Common myeloid progenitor, CD34-positive (primary cell): ENCODE data around the gene PRKN.

Experiments
- CTCF ChIA-PET: fragments of 350-600 bp; sonication (Branson Sonifier 250); formaldehyde crosslinking; loops from one replicate; lab custom pipeline; 2021; ENCODE audit warnings: antibody characterized with exemption; lab: Charles Lee
- POLR2A ChIA-PET: fragments of 350-600 bp; sonication (Branson Sonifier 250); formaldehyde crosslinking; loops from one replicate; lab custom pipeline; 2021; ENCODE audit warnings: antibody characterized with exemption; lab: Charles Lee
- DNase-seq, 3 donors: peaks; one replicate each; pipeline versions ENCODE4 v3.0.0 to v3.0.0-alpha.2; 2013
- H3K27ac ChIP-seq, 2 experiments: 1 replicate in 1 of 2; 2 replicates in 1 of 2; pipeline ENCODE4 v1.7.0; 2013; ENCODE audit warnings: inconsistent platforms in 2 of 2, low read length in 2 of 2, mild to moderate bottlenecking in 2 of 2, low read depth in 1 of 2, moderate library complexity in 1 of 2; ENCODE audit not compliant: severe bottlenecking in 2 of 2, insufficient read depth in 1 of 2, poor library complexity in 1 of 2
- H3K27me3 ChIP-seq, 5 experiments: replicated peaks in 2 of 5; 1 replicate in 3 of 5; 2 replicates in 2 of 5; pipeline versions ENCODE4 v1.6.1 to v1.7.0; 2013; ENCODE audit warnings: low read length in 4 of 5, mild to moderate bottlenecking in 2 of 5, moderate library complexity in 2 of 5, inconsistent platforms in 1 of 5; ENCODE audit not compliant: insufficient read depth in 5 of 5, control insufficient read depth in 4 of 5
- H3K36me3 ChIP-seq, 4 experiments: 1 replicate in 2 of 4; 2 replicates in 2 of 4; pipeline versions ENCODE4 v1.6.1 to v1.7.0; 2013; ENCODE audit warnings: low read length in 3 of 4, control low read depth in 1 of 4, mild to moderate bottlenecking in 1 of 4; ENCODE audit not compliant: control insufficient read depth in 4 of 4, insufficient read depth in 4 of 4
- H3K4me1 ChIP-seq, 4 experiments: 1 replicate in 3 of 4; 2 replicates in 1 of 4; pipeline versions ENCODE4 v1.6.1 to v1.7.1; 2013; ENCODE audit warnings: low read length in 3 of 4, mild to moderate bottlenecking in 3 of 4, control low read depth in 1 of 4, inconsistent platforms in 1 of 4, moderate library complexity in 1 of 4; ENCODE audit not compliant: control insufficient read depth in 4 of 4, insufficient read depth in 4 of 4; ENCODE audit errors: control extremely low read depth in 1 of 4
- H3K4me3 ChIP-seq, 7 experiments: 1 replicate in 4 of 7; 2 replicates in 3 of 7; pipeline versions ENCODE4 v1.5.1 to v1.7.0; 2013; ENCODE audit warnings: mild to moderate bottlenecking in 7 of 7, low read length in 6 of 7, moderate library complexity in 6 of 7, inconsistent platforms in 2 of 7, low read depth in 2 of 7, control low read depth in 1 of 7; ENCODE audit not compliant: insufficient read depth in 4 of 7, control insufficient read depth in 1 of 7; ENCODE audit errors: extremely low read depth in 1 of 7
- H3K9me3 ChIP-seq, 5 experiments: 1 replicate in 4 of 5; 2 replicates in 1 of 5; pipeline versions ENCODE4 v1.6.1 to v1.7.1; 2013; ENCODE audit warnings: low read length in 4 of 5, mild to moderate bottlenecking in 2 of 5, inconsistent platforms in 1 of 5, low read depth in 1 of 5, moderate library complexity in 1 of 5; ENCODE audit not compliant: control insufficient read depth in 4 of 5, insufficient read depth in 2 of 5; ENCODE audit errors: control extremely low read depth in 1 of 5
- WGBS: methylation state at CpG from one replicate; pipeline ENCODE4 v1.1.5; 2013; ENCODE audit not compliant: insufficient coverage; 5-methylcytosine and 5-hydroxymethylcytosine counted together

Gene PRKN

GRCh38 chr6:162019349-162019748 lies 708.2 kb downstream of the PRKN start:
- Histone ChIP-seq H3K9me3 (no peaks in the 10 kb centered on the region), H3K36me3 (no peaks in the 10 kb centered on the region), H3K4me3 (no peak overlapping the region), H3K4me1 (no peaks in the 10 kb centered on the region), H3K27ac (no peak overlapping the region), H3K27me3 (no peaks in the 10 kb centered on the region)
- ChIA-PET CTCF (no interaction called here), POLR2A (no interaction called here)
- WGBS: 51% methylated on average over 6 of the region's 6 CpGs
- no peak for DNase-seq

GRCh38 chr6:162017536-162017935 lies 710.0 kb downstream of the PRKN start:
- H3K27me3 ChIP-seq: no peaks in the 10 kb centered on the region
- no peak overlapping the region for H3K4me3 ChIP-seq
- DNase-seq: no peak
- CTCF ChIA-PET: no interaction called here
- POLR2A ChIA-PET: no interaction called here
- no peaks in the 10 kb centered on the region for H3K9me3 ChIP-seq
- H3K27ac ChIP-seq: no peak overlapping the region
- no peaks in the 10 kb centered on the region for H3K4me1 ChIP-seq
- no peaks in the 10 kb centered on the region for H3K36me3 ChIP-seq
- WGBS: 100% methylated on average over 2 of the region's 5 CpGs

DNA sequence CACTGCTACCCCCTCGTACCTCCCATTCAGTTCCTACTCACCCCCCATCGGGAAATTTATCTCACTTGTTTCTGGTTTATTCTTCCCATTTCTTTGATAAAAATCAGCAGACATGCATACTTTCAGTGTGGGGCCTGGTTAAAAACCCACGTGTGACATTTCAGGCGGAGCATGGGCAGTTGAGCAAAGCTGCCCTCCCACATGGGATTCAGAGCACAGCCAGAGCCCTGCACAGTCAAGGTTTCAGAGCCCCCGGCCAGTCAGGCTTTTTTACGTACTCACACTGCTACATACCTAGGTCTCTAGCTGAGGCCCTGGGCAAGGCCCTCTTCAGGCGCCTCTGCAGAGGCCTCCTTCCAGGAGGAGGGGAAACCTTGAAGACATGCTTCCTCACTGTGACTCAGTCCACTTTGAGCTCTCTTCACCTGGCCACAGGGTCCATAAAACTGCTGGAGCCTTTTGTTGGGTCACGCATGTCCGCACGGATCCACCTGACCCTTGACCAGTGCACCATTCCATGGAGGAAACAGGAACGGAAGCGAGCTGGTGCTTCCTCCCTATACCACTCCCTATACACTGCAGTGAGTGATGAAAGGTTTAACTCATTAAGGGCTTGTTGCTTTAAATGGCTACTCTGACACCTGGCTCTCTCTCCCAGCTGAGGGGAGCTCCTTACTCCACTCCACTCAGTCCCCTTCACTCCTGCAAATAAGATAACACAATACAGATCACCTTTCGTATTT lies 713.3 kb downstream of the PRKN start:
- no peaks in the 10 kb centered on the region for H3K36me3 ChIP-seq
- H3K4me3 ChIP-seq: no peak overlapping the region
- H3K9me3 ChIP-seq: no peaks in the 10 kb centered on the region
- H3K27me3 ChIP-seq: no peaks in the 10 kb centered on the region
- WGBS: 93% methylated on average over 10 of the region's 13 CpGs
- H3K4me1 ChIP-seq: no peaks in the 10 kb centered on the region
- ChIA-PET POLR2A (interaction anchor here (0.6 kb wide), 1 partner anchor 1241 kb away, joined by 3 read pairs; no protein-coding TSS in a partner anchor), CTCF (no interaction called here)
- DNase-seq: no peak
- H3K27ac ChIP-seq: no peak overlapping the region

DNA sequence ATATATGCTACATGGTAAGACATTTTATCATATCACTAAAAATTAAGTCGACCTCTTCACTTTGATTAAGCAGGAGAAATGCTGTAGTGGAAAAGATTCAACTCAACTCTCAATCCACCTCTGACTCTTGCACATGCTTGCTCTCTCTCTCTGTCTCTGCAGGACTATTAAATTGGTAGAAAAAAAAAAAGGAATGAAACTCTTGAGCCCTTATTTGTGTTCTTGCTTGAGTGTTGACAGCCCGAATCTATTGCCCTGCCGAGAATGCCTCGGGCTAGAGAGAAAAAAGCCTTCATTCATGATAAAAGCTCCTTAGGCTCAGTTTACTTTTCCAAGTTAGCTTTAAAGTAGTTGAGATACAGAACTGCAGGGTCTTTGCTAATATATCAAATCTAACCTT lies 722.2 kb downstream of the PRKN start:
- WGBS: no CpG with 5 or more reads among the region's 4 CpGs
- DNase-seq: no peak
- no peaks in the 10 kb centered on the region for H3K27me3 ChIP-seq
- POLR2A ChIA-PET: no interaction called here
- CTCF ChIA-PET: no interaction called here
- no peaks in the 10 kb centered on the region for H3K9me3 ChIP-seq
- H3K27ac ChIP-seq: no peak overlapping the region
- no peaks in the 10 kb centered on the region for H3K36me3 ChIP-seq
- no peak overlapping the region for H3K4me3 ChIP-seq
- H3K4me1 ChIP-seq: no peaks in the 10 kb centered on the region

GRCh38 chr6:161996783-161997182 lies 730.8 kb downstream of the PRKN start:
- H3K4me3 ChIP-seq: no peak overlapping the region
- no peak for DNase-seq
- WGBS: 86% methylated on average over 2 of the region's 9 CpGs
- no peaks in the 10 kb centered on the region for H3K36me3 ChIP-seq
- no peaks in the 10 kb centered on the region for H3K4me1 ChIP-seq
- ChIA-PET POLR2A (no interaction called here), CTCF (no interaction called here)
- H3K9me3 ChIP-seq: peaks cover 0 to 5% (median 2%) of the 10 kb centered on the region in 5 experiments
- H3K27ac ChIP-seq: no peak overlapping the region
- H3K27me3 ChIP-seq: no peaks in the 10 kb centered on the region

GRCh38 chr6:161985876-161986423 lies 741.6 kb downstream of the PRKN start:
- no peaks in the 10 kb centered on the region for H3K4me1 ChIP-seq
- ChIA-PET POLR2A (no interaction called here), CTCF (interaction anchor here (0.6 to 1.1 kb wide), 4 partner anchors 18 to 347 kb away, joined by 3 read pairs; no protein-coding TSS in a partner anchor)
- no peak for DNase-seq
- H3K4me3 ChIP-seq: no peak overlapping the region
- no peaks in the 10 kb centered on the region for H3K36me3 ChIP-seq
- no peak overlapping the region for H3K27ac ChIP-seq
- 94% methylated on average over 3 of the region's 3 CpGs for WGBS
- peaks cover 2 to 12% (median 5%) of the 10 kb centered on the region in 5 experiments for H3K9me3 ChIP-seq
- H3K27me3 ChIP-seq: no peaks in the 10 kb centered on the region

- CTCF ChIA-PET: interaction anchor here (1.1 kb wide), 1 partner anchor 17 kb away, joined by 3 read pairs; no protein-coding TSS in a partner anchor
- Histone ChIP-seq H3K27ac (no peak overlapping the region), H3K9me3 (peaks cover 0 to 6% (median 3%) of the 10 kb centered on the region in 5 experiments), H3K4me3 (no peak overlapping the region), H3K36me3 (no peaks in the 10 kb centered on the region), H3K27me3 (no peaks in the 10 kb centered on the region), H3K4me1 (no peaks in the 10 kb centered on the region)
- POLR2A ChIA-PET: no interaction called here
- 92% methylated on average over 4 of the region's 4 CpGs for WGBS
- no peak for DNase-seq
These were observed 742.9 kb downstream of the PRKN start for GRCh38 chr6:161984713-161985112.
